Neutrophil (primary cell): ENCODE data around the gene SNAI1.
A peak's percentile ranks its signal among the peaks of the same experiment; 100 is the strongest.

Source experiments
- H3K27ac ChIP-seq: fragments of 200-600 bp; sonication (generic); 2 replicates; pipeline ENCODE4 v1.5.1; 2016; ENCODE audit warnings: mild to moderate bottlenecking, moderate library complexity
- H3K27me3 ChIP-seq: fragments of 200-600 bp; sonication (generic); 2 replicates; pipeline ENCODE4 v1.6.0; 2016; ENCODE audit warnings: mild to moderate bottlenecking
- H3K36me3 ChIP-seq: fragments of 200-600 bp; sonication (generic); 2 replicates; pipeline ENCODE4 v1.5.1; 2017
- H3K4me1 ChIP-seq, 2 experiments: fragments of 200-600 bp in 1 of 2; sonication (generic) in 1 of 2; 1 replicate in 1 of 2; 2 replicates in 1 of 2; pipeline versions ENCODE4 v1.5.1 to v1.6.1; 2013 to 2016; ENCODE audit warnings: low read depth in 1 of 2, low read length in 1 of 2, mild to moderate bottlenecking in 1 of 2, moderate library complexity in 1 of 2; ENCODE audit not compliant: control insufficient read depth in 1 of 2, insufficient read depth in 1 of 2
- H3K4me3 ChIP-seq, 2 experiments: fragments of 200-600 bp in 1 of 2; sonication (generic) in 1 of 2; 1 replicate in 1 of 2; 2 replicates in 1 of 2; pipeline ENCODE4 v1.5.1; 2013 to 2016; ENCODE audit warnings: low read depth in 1 of 2, low read length in 1 of 2, mild to moderate bottlenecking in 1 of 2, moderate library complexity in 1 of 2
- H3K9me3 ChIP-seq: fragments of 200-600 bp; sonication (generic); 2 replicates; pipeline ENCODE4 v1.5.1; 2016
- TF ChIP-seq, protein P1 (sequence below): fragments of 200-600 bp; sonication (generic); IDR thresholded peaks from 2 replicates; pipeline ENCODE4 v1.5.1; 2016; ENCODE audit warnings: antibody characterized with exemption

Gene SNAI1

DNA sequence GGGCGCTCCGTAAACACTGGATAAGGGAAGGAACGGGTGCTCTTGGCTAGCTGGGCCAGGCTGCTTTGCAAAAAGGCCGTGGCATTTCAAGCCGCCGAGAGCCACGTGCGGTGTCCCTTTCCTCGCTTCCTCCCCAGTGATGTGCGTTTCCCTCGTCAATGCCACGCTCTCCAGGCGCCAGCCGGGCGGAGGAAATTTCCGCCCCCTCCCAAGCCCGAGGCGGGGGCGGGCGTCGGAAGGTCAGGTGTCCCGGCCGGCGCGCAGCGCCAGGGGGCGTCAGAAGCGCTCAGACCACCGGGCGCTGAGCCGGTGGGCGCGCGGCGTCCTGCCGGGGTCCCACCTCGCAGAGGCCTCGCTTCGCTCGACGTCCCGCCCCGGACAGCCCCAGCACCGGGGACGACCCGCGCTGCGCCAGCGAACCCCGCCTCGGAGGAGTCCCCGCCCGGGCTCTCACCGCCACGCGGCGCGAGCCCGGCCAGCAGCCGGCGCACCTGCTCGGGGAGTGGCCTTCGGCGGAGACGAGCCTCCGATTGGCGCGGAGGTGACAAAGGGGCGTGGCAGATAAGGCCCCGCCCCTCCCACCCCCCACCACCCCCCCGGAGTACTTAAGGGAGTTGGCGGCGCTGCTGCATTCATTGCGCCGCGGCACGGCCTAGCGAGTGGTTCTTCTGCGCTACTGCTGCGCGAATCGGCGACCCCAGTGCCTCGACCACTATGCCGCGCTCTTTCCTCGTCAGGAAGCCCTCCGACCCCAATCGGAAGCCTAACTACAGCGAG is at the start of gene SNAI1:
Gene SNAI1, plus strand, starts transcription at position 635 of the 777 bp plus-strand sequence. Its CDS starts 80 bp downstream, at position 715.
- TF ChIP-seq, protein P1, sequence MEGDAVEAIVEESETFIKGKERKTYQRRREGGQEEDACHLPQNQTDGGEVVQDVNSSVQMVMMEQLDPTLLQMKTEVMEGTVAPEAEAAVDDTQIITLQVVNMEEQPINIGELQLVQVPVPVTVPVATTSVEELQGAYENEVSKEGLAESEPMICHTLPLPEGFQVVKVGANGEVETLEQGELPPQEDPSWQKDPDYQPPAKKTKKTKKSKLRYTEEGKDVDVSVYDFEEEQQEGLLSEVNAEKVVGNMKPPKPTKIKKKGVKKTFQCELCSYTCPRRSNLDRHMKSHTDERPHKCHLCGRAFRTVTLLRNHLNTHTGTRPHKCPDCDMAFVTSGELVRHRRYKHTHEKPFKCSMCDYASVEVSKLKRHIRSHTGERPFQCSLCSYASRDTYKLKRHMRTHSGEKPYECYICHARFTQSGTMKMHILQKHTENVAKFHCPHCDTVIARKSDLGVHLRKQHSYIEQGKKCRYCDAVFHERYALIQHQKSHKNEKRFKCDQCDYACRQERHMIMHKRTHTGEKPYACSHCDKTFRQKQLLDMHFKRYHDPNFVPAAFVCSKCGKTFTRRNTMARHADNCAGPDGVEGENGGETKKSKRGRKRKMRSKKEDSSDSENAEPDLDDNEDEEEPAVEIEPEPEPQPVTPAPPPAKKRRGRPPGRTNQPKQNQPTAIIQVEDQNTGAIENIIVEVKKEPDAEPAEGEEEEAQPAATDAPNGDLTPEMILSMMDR = no peak
- Histone ChIP-seq H3K27ac (no peak within 1 kb of the TSS), H3K4me3 (peak within 1 kb of the TSS; percentile 41 to 46), H3K9me3 (no peaks in the 10 kb centered on the region), H3K36me3 (no peaks in the 10 kb centered on the region), H3K27me3 (peaks cover 68% of the 10 kb centered on the region), H3K4me1 (peaks cover 17 to 21% of the 10 kb centered on the region in 2 experiments)

- Histone ChIP-seq H3K9me3 (no peaks in the 10 kb centered on the region), H3K4me1 (peaks cover 41% of the 10 kb centered on the region in 2 experiments), H3K27me3 (no peaks in the 10 kb centered on the region), H3K4me3 (peak overlapping the region; percentile 85 to 91), H3K27ac (peak overlapping the region; percentile 93), H3K36me3 (peaks cover 3% of the 10 kb centered on the region)
- TF ChIP-seq, protein P1 = no peak
These were observed 47.0 kb upstream of the SNAI1 start for GRCh38 chr20:49935746-49936152.

- H3K4me3 ChIP-seq = peak within 1 kb of the TSS; percentile 85 to 91
- peaks cover 10% of the 10 kb centered on the region for H3K36me3 ChIP-seq
- no peaks in the 10 kb centered on the region for H3K27me3 ChIP-seq
- peak within 1 kb of the TSS; percentile 93 for H3K27ac ChIP-seq
- no peaks in the 10 kb centered on the region for H3K9me3 ChIP-seq
- H3K4me1 ChIP-seq = peaks cover 41% of the 10 kb centered on the region in 2 experiments
- TF ChIP-seq, protein P1 = peak; percentile 61
These were observed 46.4 kb upstream of the SNAI1 start, which contains the start of gene RNF114 for GRCh38 chr20:49936153-49937026. Gene RNF114, plus strand, starts transcription at chr20:49936397. Its CDS starts 16 bp downstream, at chr20:49936413.

DNA sequence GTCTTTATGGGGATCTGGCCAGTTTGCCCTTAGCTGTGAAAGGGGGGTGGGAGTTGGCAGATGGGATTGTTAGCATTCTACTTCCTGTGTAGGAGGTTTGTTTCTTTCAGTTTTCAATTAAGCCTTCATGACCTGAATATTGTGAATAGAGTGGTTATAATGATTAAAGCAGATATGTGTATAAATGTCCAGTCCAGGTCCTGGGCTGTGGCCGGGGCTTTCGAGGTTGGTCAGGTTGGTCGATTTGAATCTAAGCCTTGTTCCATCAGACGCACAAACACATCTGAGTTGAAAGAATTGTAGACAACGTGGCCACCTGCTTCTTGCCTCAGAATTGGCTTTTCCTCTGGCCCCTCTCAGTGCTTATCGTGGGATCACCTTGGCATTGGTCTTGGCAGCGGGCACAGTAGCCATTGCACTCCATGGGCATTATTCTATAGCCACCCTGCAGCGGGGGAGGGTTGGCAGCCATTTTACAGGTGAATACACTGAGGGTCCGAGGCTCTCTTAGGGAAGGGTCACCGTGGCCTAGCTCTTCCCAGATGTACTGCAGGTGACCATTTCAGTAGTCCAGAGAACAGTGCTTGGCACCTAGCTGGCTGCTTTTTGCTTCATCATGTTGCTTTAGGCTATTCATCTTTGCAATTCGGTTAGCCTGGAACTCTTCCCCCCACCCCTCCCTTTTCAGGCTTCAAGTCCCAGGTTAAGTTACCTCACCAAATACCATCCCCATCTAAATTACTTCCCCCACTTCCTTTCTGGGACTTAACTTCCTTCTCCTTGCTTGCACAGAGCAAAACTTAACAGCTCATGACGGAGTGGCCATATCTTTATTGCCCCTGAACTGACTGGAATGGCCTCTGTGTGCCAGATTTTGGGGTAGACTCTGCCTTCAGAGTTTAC is 45.5 kb upstream of the SNAI1 start:
- Histone ChIP-seq H3K9me3 (no peaks in the 10 kb centered on the region), H3K4me3 (peak overlapping the region; percentile 85 to 91), H3K27ac (peak overlapping the region; percentile 93), H3K4me1 (peaks cover 41% of the 10 kb centered on the region in 2 experiments), H3K27me3 (no peaks in the 10 kb centered on the region), H3K36me3 (peaks cover 18% of the 10 kb centered on the region)
- TF ChIP-seq, protein P1 = no peak
